Activated T-cell treated with anti-CD3 and anti-CD28 coated beads for 24 hours (primary cell): ENCODE results near the gene ASS1.

Source experiments
- DNase-seq: peaks from one replicate; pipeline ENCODE4 v3.0.0-alpha.2; 2020; ENCODE audit warnings: low read depth

Gene ASS1

GRCh38 chr9:130419521-130420035, 25.2 kb upstream of the ASS1 start:
- no peak for DNase-seq

- DNase-seq: no peak
Measured at GRCh38 chr9:130421154-130421801, 23.5 kb upstream of the ASS1 start.

- no peak for DNase-seq
Measured at GRCh38 chr9:130421802-130422276, 22.9 kb upstream of the ASS1 start.

- no peak for DNase-seq
Measured at GRCh38 chr9:130422546-130422945, 22.2 kb upstream of the ASS1 start.

- DNase-seq: no peak
Measured at GRCh38 chr9:130423272-130423671, 21.5 kb upstream of the ASS1 start.

- DNase-seq: no peak
Measured at GRCh38 chr9:130424595-130425454, 19.9 kb upstream of the ASS1 start.

GRCh38 chr9:130425741-130426466, 18.9 kb upstream of the ASS1 start:
- no peak for DNase-seq

- DNase-seq: no peak
Measured at GRCh38 chr9:130426467-130426773, 18.3 kb upstream of the ASS1 start.

GRCh38 chr9:130426883-130427282, 17.9 kb upstream of the ASS1 start:
- DNase-seq: no peak

- DNase-seq: no peak
Measured at GRCh38 chr9:130427326-130427725, 17.4 kb upstream of the ASS1 start.

- no peak for DNase-seq
Measured at GRCh38 chr9:130428086-130428665, 16.6 kb upstream of the ASS1 start.

- DNase-seq: no peak
Measured at GRCh38 chr9:130429381-130429780, 15.4 kb upstream of the ASS1 start.

- no peak for DNase-seq
Measured at GRCh38 chr9:130429831-130430230, 14.9 kb upstream of the ASS1 start.

GRCh38 chr9:130430232-130430631, 14.5 kb upstream of the ASS1 start:
- DNase-seq: no peak

- no peak for DNase-seq
Measured at GRCh38 chr9:130430734-130431535, 13.8 kb upstream of the ASS1 start.

- DNase-seq: no peak
Measured at GRCh38 chr9:130431536-130432303, 13.0 kb upstream of the ASS1 start.

- DNase-seq: no peak
Measured at GRCh38 chr9:130432362-130432761, 12.4 kb upstream of the ASS1 start.

GRCh38 chr9:130432796-130433167, 12.0 kb upstream of the ASS1 start:
- no peak for DNase-seq

- DNase-seq: peak; percentile 23
Measured at GRCh38 chr9:130433168-130433946, 11.4 kb upstream of the ASS1 start.

- DNase-seq: no peak
Measured at GRCh38 chr9:130433947-130434262, 10.9 kb upstream of the ASS1 start.
